Natural killer cell (primary cell): Measurements from ENCODE around the gene GUCY2F. TPM values are rescaled to one million over a fixed set of nuclear protein-coding genes. Genes with fewer than 3 reads are reported as not detected.

Source experiments
- ATAC-seq, 3 donors: fragments of 150-1000 bp in 2 of 3; fragments of 200-7000 bp in 1 of 3; cut with Tn5 transposase; 1 replicate in 1 of 3; 2 replicates in 2 of 3; pipeline ENCODE4 v1.10.0; 2021; ENCODE audit warnings: mild to moderate bottlenecking in 2 of 3, moderate library complexity in 2 of 3
- DNase-seq, 2 donors: peaks; one replicate each; pipeline versions ENCODE4 v3.0.0 to v3.0.0-alpha.2; 2013 to 2021; ENCODE audit warnings: mixed read lengths in 1 of 2
- H3K27ac ChIP-seq: one replicate; pipeline ENCODE4 v1.5.1; 2013; ENCODE audit warnings: mild to moderate bottlenecking, low read length
- H3K27me3 ChIP-seq: one replicate; pipeline ENCODE4 v1.6.1; 2013; ENCODE audit warnings: low read length; ENCODE audit not compliant: control insufficient read depth, insufficient read depth
- H3K36me3 ChIP-seq: one replicate; pipeline ENCODE4 v1.6.1; 2013; ENCODE audit warnings: low read length; ENCODE audit not compliant: control insufficient read depth, insufficient read depth
- H3K4me1 ChIP-seq: one replicate; pipeline ENCODE4 v1.6.1; 2013; ENCODE audit warnings: low read length; ENCODE audit not compliant: control insufficient read depth, insufficient read depth
- H3K4me3 ChIP-seq: one replicate; pipeline ENCODE4 v1.5.1; 2013; ENCODE audit warnings: low read length
- H3K9me3 ChIP-seq: one replicate; pipeline ENCODE4 v1.6.1; 2013; ENCODE audit warnings: low read length; ENCODE audit not compliant: control insufficient read depth, insufficient read depth
- H3K27ac Mint-ChIP-seq, 2 donors: one replicate each; pipeline ENCODE4 v1.8.0; 2022; ENCODE audit warnings: mild to moderate bottlenecking in 2 of 2, mixed read lengths in 2 of 2, moderate library complexity in 1 of 2
- H3K27me3 Mint-ChIP-seq, 2 donors: one replicate each; pipeline ENCODE4 v1.8.0; 2022; ENCODE audit warnings: low read depth in 2 of 2, mixed read lengths in 2 of 2
- H3K36me3 Mint-ChIP-seq: one replicate; pipeline ENCODE4 v1.8.0; 2022; ENCODE audit warnings: mixed read lengths
- H3K4me1 Mint-ChIP-seq, 2 donors: one replicate each; pipeline ENCODE4 v1.8.0; 2022; ENCODE audit warnings: mixed read lengths in 2 of 2
- H3K4me3 Mint-ChIP-seq: one replicate; pipeline ENCODE4 v1.8.0; 2022; ENCODE audit warnings: mild to moderate bottlenecking, moderate library complexity, mixed read lengths
- H3K9me3 Mint-ChIP-seq, 2 donors: one replicate each; pipeline ENCODE4 v1.8.0; 2022; ENCODE audit warnings: mixed read lengths in 2 of 2
- WGBS: methylation state at CpG from one replicate; pipeline ENCODE4 v1.1.7; 2013; ENCODE audit warnings: missing lambda C conversion rate; ENCODE audit not compliant: insufficient coverage; 5-methylcytosine and 5-hydroxymethylcytosine counted together
- intact Hi-C: fragments of 100-400 bp; cut with micrococcal nuclease; formaldehyde crosslinking; loops from one replicate; pipeline ENCODE4 v1.14.2; 2022
- total RNA-seq, 4 donors: library from RNA; stranded (reverse); fragments of 120-200 nt in 1 of 4; gene quantifications; one replicate each; pipeline versions ENCODE4 v1.2.3 to v1.2.4, GENCODE V29; 2013 to 2022
- TF ChIP-seq, protein P1 (sequence below): fragments of 200-600 bp; IDR thresholded peaks from one replicate; pipeline ENCODE4 v1.8.0; 2022; ENCODE audit warnings: antibody characterized with exemption

The GUCY2F gene
- total RNA-seq, 3 donors from 2014 or later (not counting 1 experiment from before 2014, with no cell fraction given), result not detected

- no peak overlapping the region for H3K27ac Mint-ChIP-seq
- H3K36me3 ChIP-seq, result no peaks in the 10 kb centered on the region
- no peaks in the 10 kb centered on the region for H3K4me1 ChIP-seq
- intact Hi-C loops, result no loop called here
- H3K9me3 Mint-ChIP-seq, result no peaks in the 10 kb centered on the region
- DNase-seq (no peak), ATAC-seq (no peak)
- WGBS, result 20% methylated on average over 1 of the region's 2 CpGs
- no peak overlapping the region for H3K4me3 Mint-ChIP-seq
- TF ChIP-seq, protein P1, sequence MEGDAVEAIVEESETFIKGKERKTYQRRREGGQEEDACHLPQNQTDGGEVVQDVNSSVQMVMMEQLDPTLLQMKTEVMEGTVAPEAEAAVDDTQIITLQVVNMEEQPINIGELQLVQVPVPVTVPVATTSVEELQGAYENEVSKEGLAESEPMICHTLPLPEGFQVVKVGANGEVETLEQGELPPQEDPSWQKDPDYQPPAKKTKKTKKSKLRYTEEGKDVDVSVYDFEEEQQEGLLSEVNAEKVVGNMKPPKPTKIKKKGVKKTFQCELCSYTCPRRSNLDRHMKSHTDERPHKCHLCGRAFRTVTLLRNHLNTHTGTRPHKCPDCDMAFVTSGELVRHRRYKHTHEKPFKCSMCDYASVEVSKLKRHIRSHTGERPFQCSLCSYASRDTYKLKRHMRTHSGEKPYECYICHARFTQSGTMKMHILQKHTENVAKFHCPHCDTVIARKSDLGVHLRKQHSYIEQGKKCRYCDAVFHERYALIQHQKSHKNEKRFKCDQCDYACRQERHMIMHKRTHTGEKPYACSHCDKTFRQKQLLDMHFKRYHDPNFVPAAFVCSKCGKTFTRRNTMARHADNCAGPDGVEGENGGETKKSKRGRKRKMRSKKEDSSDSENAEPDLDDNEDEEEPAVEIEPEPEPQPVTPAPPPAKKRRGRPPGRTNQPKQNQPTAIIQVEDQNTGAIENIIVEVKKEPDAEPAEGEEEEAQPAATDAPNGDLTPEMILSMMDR, result no peak
- H3K27ac ChIP-seq, result no peak overlapping the region
- no peaks in the 10 kb centered on the region for H3K9me3 ChIP-seq
- no peaks in the 10 kb centered on the region for H3K4me1 Mint-ChIP-seq
- no peaks in the 10 kb centered on the region for H3K36me3 Mint-ChIP-seq
- H3K27me3 ChIP-seq, result no peaks in the 10 kb centered on the region
- H3K4me3 ChIP-seq, result no peak overlapping the region
- H3K27me3 Mint-ChIP-seq, result peaks cover 3 to 24% of the 10 kb centered on the region in 2 donors
These were observed 108.4 kb downstream of the GUCY2F start for GRCh38 chrX:109373468-109373867.

DNA sequence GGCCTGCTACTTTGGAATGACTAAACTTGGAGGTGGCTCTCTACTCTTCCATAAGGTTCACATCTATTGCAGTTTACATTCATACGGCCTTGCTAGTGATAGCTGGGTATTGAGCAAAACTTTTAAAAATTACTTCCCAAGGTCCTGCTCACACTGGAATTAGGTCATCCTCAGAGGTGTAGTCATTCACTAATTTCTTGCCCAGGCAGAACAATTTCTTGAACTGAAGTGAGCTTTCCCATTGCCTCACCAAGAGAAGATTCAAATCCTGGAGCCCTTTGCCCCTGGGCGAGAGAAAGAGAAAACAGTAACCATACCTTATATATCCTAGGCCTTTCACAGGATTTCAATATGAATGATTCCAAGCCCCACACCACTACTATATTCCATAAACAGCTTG is 109.2 kb downstream of the GUCY2F start:
- ATAC-seq, result no peak
- Mint-ChIP-seq H3K36me3 (no peaks in the 10 kb centered on the region), H3K4me1 (no peaks in the 10 kb centered on the region), H3K9me3 (no peaks in the 10 kb centered on the region), H3K27ac (no peak overlapping the region), H3K27me3 (peaks cover 3 to 28% of the 10 kb centered on the region in 2 donors), H3K4me3 (no peak overlapping the region)
- Histone ChIP-seq H3K9me3 (no peaks in the 10 kb centered on the region), H3K4me1 (no peaks in the 10 kb centered on the region), H3K27me3 (no peaks in the 10 kb centered on the region), H3K27ac (no peak overlapping the region), H3K36me3 (no peaks in the 10 kb centered on the region), H3K4me3 (no peak overlapping the region)
- 88% methylated on average over 1 of the region's 2 CpGs for WGBS
- intact Hi-C loops, result no loop called here
- no peak for DNase-seq
- TF ChIP-seq, protein P1, result no peak

DNA sequence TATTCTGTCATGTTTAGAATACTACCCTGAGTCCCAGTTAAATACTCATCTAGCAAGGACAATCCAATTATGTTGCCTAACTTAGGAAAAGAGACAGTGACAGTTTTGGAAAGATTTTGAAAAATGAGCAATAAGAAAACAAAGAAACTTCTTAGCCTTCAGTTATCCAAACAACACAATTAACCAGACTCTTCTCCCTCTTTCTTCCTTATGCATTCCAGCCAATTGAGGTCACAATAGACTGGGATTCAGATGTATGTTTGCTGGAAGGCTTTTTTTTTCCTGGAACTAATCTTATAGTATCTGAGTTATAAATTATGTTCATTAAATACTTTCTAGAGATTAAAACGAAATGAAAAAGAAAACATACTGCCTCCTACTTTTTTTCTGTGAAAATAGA is 109.6 kb downstream of the GUCY2F start:
- Mint-ChIP-seq H3K36me3 (no peaks in the 10 kb centered on the region), H3K9me3 (no peaks in the 10 kb centered on the region), H3K27me3 (peaks cover 3 to 28% of the 10 kb centered on the region in 2 donors), H3K4me3 (no peak overlapping the region), H3K4me1 (no peaks in the 10 kb centered on the region), H3K27ac (no peak overlapping the region)
- H3K27me3 ChIP-seq, result no peaks in the 10 kb centered on the region
- H3K27ac ChIP-seq, result no peak overlapping the region
- intact Hi-C loops, result no loop called here
- H3K4me3 ChIP-seq, result no peak overlapping the region
- no peaks in the 10 kb centered on the region for H3K4me1 ChIP-seq
- H3K9me3 ChIP-seq, result no peaks in the 10 kb centered on the region
- no peak for DNase-seq
- TF ChIP-seq, protein P1, result no peak
- no peaks in the 10 kb centered on the region for H3K36me3 ChIP-seq
- no peak for ATAC-seq
- no CpG with 5 or more reads among the region's 1 CpG for WGBS

DNA sequence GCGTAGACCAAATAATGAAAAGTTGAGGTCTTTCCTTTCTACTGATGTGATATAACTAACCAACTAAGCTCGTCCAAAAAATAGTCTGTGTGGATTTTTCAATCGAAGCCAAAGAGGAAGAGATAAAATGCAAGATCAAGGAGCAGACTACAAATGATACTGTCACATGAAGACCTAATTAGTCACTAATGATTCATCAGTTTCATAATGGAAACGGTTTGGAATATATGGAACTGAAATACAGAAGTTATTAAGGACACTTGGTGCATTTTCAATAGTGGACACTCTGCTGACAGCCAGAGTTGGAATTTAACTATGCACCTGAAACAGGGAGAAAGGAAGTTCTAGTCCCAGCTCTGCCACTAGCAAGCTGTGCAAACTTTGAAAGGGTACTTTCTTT is 119.8 kb downstream of the GUCY2F start:
- Histone ChIP-seq H3K4me1 (no peaks in the 10 kb centered on the region), H3K36me3 (no peaks in the 10 kb centered on the region), H3K9me3 (no peaks in the 10 kb centered on the region), H3K4me3 (no peak overlapping the region), H3K27ac (no peak overlapping the region), H3K27me3 (no peaks in the 10 kb centered on the region)
- Mint-ChIP-seq H3K36me3 (no peaks in the 10 kb centered on the region), H3K4me1 (no peaks in the 10 kb centered on the region), H3K27me3 (no peaks in the 10 kb centered on the region), H3K27ac (no peak overlapping the region), H3K4me3 (no peak overlapping the region), H3K9me3 (no peaks in the 10 kb centered on the region)
- TF ChIP-seq, protein P1, result no peak
- DNase-seq (no peak), ATAC-seq (no peak)
- intact Hi-C loops, result no loop called here
- 81% methylated on average over 3 of the region's 4 CpGs for WGBS
